Fibroblast of skin of right biceps (primary cell): ENCODE results near the gene DNAAF8.

Experiments
- DNase-seq: peaks from one replicate; pipeline ENCODE4 v3.0.0-alpha.2; 2013

Gene DNAAF8

DNA sequence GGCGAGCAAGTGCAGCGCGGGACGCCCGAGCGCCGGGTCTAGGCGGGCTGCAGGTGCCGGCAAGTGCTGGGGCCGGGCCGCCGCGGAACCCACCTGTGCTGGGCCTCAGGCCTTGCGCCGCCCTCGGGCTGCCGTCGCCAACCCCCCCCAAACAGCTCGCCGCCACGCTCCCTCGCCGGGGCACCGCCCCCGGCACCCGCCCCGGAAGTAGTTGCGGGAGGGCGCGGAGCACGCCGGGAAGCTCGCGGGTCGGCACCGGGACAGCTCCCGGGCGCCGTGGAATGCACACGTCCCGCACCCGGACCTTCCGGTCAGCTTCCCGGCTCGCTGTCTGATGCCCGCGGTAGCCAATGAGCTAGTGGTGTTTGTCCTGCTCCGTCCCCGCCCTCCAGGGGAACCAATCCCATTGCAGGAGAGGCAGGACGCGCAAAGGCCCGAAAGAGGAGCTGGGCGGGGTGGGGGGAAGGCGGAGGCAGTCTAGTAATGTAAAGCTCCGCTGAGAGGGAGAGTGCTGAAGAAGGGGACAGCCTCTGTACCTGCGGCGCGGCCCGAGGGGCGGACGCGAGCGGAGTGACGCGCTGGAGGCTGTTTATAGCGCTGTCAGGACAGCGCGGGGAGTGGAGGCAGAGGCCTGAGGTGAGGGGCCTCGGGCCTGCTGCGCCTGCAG, at the start of gene DNAAF8, which contains the start of gene ANKS3:
Gene DNAAF8, plus strand, starts transcription at position 475 of the 667 bp plus-strand sequence. CDS start 1,978 bp downstream, outside the sequence.
Gene ANKS3, minus strand, starts transcription at position 209 of the 667 bp plus-strand sequence. CDS start 4,122 bp downstream, outside the sequence.
- DNase-seq: peak; percentile 97

DNA sequence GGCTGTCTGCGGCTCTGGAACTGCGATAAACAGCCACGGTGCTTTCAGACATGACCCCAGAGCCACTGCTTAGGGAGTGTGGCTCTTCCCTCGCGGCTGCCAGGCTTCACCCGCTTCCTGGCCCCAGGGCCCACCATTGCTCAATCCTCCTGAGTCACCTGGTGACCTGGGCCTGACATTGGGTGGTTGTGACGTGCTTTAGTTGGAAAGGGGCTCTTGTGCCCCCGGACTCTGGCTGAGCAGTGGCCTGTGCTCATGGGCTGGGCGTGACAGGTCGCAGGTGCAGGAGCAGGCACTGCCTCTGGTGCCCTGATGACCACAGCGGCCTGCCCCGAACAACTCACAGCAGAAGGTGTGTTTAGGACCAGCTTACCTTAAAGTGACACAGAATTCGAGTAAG, 49.6 kb upstream of the DNAAF8 start:
- DNase-seq: no peak

DNA sequence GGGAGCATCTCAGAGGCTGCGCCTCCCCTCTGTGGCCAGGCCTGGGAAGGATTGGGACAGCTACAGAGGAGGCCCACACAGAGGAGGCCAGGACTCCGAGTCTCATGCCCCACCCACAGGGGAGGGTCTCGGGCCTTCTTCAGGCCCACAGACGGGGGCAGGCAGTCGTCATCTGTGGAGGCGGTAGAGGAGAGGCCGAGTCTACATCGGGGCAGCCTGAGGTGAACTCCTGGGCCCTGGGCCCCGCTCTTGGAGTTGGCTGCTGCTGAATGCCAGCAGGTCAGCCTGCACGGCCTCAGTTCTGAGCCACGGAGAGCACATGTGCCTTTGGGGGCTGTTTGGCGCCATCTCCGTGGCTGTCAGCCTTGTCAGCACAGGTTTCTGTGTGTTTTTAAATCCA, 49.0 kb upstream of the DNAAF8 start:
- no peak for DNase-seq

DNA sequence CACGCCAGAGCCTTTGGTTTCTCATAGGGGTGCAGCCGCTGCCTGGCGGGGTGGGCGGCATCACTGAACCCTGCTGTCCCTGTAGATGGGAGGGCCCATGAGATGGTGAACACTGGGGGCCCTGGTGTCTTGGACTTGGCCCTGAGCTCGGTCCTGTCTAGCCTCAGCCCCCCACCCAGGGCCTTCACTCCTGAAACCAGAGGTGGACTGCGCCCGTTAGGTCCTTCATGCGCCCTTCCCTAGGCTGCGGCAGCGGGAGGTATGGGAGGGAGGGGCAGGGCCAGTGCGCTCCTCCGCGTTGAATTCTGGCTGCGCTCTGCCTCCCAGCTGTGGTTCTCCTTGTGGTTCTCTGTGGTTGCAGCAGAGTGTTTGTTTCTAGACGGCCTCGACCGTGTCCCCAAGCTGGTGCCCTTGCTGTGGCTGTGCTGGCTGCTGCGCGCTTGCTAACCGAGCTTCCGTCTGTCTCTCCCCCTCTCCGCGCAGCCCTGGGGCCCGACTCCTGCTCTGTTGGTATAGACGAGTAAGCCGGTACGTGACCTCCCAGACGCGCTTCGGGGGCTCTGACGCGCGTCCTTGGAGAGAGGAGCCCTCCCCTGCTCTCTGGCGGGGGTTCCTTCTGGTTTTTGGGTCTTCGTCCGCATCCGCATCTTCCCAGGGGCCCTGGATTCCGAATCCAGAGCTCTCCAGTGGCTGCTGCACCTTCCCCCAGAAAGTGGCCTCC, 48.4 kb upstream of the DNAAF8 start:
- no peak for DNase-seq

DNA sequence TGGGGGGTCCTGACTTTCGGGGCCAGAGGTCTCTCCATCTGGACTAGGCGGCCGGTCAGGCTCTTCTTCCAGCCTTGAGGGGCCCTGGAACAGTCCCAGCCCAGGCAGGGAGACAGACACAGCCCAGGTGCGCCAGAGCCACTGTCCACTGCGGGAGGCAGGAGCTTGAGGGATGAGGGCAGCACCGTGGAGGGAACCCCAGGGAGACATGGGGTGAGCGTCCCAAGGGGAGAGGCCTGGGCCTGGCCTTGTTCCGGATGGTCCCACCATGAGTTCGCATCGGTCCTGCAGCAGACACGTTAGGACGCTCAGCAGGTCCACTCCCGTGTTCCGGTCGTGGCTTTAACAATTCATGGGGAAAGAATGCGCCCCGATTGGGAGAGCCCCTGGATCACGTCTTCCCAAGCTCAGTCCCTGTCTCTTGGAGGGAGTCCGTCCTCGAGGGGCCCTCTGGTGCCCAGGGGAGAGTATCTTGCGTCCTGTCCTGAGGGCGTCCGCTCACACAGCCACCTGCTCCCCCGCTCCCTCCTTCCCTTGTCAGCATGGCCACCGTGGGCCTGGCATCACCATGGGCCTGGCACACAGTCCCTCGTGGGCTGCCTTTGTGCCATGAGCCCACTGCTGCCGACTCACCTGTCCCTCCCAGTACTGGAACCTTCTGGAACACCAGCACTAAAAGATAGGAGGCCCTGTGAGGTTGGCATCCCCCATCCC, 47.7 kb upstream of the DNAAF8 start:
- DNase-seq: no peak

DNA sequence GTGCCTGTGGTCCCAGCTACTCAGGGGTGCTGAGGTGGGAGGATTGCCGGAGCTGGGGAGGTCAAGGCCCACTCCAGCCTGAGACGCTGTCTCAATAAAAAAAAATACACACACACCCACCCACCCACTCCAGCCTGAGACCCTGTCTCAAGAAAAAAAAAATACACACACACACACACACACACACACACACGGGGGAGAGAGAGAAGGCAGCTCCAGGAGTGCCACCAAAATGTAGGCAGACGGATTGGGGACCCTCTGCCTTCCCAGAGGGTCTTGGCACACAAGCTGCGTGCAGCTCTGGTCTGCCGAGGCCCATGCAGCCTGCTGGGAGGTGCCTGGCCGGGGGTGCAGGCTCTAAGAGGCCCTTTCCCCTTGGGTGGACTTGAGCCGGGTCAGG, 46.9 kb upstream of the DNAAF8 start:
- DNase-seq: no peak

DNA sequence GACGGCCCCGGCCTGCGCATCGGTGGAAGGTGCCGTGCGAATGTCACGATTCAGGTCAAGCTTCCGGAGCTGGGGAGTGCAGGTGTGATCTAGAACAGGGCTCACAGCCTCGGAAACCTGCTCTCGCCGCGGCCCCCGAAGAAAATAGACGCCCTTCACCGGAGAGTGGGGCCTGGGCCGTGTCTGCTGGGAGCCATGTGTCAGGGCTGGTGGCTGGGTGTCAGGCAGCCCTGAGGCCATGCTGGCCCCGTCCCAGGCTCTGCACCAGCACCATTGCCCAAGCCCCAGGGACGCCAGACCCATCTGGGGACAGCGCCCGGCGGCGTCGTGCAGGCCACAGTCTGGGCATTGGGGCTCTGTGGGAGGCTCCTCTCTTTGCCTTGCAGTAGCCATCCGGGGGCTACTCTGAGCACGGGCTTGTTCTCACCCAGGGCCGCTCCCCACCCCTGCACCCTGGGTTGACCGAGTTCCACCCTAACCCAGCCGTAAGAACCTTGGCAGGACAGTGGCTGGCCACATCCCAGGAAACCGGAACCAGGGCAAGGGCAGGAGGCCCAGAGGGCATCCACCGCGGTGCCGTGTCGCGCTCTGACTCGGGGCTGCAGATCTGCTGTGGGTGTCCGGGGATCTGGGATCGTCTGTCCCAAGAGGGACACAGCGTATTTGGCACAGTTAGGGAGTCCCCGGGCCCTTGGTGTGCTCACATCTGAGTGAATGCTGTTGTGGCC, 46.2 kb upstream of the DNAAF8 start:
- DNase-seq: no peak

DNA sequence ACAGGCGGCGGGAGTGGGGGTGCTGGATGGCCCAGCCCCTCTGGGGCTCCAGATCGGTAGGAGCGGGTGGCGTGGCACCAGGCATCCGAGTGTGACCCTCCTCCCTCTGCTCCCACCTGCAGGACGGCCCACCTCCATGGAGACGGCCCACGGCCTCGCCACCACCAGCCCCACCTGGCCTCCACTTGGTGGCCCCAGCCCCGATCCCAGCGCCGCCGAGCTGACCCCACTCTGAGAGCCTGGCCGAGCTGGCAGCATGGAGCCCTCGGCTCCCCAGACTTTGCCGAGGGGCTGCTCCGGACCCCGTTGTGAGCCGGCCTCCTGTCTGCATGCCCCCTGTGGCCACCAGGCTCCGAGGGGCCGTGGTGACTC, 45.7 kb upstream of the DNAAF8 start:
- no peak for DNase-seq

DNA sequence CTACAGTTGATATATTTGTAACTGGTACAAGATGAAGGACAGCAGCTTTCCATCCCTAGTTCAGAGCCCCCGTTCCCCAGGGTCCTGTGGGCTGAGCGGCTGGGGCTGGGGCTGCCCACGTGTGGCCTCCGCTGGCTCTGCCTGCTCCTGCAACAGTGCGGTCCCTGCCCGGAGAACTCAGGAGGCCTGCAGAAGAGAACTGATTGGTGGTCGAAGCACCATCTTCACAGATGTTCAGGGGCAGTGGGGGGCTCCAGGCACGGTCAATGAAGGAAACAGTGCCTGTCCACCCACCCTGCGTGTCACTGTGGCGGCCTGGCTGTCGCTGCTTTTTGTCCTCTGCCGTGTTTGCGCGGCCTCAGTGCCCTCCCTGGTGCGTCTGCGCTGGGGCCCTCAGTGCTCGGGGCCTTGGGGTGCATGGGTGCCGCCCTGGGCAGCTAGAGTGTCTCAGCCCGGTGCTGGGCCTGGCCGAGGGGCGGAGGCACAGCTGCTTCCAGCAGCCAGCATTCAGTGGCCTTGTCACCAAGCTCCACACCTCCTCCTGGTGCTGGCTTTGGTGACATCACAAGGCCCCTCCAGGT, 45.2 kb upstream of the DNAAF8 start:
- DNase-seq: no peak

DNA sequence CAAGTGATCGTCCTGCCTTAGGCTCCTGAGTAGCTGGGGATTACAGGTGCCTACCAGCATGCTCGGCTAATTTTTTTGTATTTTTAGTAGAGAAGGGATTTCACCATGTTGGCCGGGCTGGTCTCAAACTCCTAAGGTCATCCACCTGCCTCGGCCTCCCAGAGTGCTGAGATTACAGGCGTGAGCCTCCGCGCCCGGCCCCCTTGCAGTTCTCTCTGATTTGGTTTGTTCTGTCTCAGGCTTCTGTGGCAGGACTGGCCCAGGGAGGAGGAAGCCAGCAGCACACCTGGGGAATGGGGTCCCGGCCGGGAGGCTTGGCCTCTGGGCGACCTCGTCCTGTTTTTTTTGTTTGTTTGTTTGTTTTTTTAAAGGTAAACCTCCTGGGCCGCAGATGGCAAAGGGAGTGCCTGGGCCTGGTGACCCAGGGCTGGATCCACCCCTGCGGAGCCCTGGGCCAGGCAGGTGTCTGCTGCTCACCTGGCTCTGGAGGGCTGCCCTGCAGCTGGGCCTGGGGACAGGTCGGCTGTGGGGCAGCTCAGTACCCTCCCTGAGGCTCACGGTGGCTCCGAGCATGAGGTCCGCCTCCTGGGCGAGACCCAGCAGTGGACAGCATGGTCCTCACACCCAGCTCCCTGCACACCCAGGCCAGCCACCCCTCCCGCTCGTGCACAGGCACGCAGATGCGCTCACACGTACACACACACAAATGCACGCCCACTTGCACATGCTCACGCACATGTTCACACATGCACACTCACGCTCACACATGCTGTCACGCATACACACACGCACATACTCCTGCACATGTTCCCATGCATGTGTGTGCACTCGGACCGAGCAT, 44.3 kb upstream of the DNAAF8 start:
- no peak for DNase-seq

DNA sequence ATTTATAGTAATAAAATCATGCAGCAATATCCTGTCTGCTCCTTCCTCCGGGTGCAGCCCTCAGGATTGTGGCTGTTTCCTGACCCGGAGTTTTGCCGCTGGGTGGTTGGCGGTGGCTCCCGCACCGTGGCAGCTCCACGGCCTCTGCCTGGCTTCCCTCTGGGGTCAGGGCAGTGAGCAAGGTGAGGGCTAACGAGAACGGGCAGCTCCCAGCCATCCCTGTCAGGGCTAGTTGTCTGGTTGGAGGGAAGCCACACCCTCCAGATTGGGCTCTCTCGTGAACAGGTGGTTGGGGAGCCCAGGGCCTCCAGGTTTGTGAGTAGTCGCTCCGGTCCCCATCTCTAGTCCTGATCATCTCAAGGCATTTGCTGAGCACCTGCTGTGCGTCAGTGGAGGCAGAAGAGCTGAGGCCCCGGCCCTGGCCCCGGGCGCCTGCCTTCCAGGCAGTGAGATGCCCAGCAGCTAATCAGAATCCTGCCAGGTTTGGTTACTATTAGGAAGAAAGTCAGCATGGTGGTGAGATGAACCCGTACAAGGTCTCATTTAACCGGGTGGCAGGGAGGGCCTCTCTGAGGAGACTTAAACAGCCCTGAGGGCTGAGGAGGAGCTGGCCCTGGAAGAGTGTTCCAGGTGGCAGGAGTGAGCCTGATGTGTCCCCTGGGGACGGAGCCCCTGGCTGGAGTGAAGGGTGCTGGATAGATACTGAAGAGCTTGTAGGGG, 43.2 kb upstream of the DNAAF8 start:
- DNase-seq: no peak

DNA sequence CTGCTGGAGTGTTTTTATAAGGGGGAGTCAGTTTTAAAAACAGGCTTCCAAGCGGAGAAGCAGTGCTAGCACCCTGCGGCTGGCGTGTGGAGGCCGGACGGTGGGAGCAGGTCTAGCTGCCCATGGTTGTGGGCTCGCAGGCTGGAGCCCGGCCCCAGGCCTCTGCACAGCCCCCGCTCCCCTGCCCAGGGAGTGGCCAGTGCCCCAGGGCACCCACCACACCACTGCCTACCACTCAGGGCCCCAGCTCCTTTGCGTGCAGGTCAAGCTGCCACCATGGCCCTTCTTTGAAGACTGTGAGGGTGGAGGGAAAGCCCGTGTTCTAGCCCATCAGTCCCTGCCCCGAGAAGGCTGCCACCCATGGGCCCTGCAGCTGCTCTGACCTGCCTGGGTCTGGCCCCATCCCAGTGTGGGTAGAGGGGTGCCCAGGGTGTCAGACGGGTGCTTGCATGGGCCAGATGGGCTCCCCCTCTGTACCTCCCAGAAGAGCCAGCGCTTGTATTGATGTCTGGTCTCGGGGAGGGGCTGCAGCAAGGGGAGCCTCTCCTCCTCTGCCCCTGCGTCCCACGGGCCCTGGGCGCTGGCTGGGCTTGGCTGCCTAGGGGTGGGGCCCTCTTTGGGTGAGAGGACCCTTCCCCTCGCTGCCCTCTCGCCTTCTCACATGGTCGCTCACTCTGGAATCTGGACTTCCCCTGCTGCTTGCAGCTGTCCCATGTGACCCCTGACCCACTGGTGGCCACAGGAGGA, 42.5 kb upstream of the DNAAF8 start:
- no peak for DNase-seq

DNA sequence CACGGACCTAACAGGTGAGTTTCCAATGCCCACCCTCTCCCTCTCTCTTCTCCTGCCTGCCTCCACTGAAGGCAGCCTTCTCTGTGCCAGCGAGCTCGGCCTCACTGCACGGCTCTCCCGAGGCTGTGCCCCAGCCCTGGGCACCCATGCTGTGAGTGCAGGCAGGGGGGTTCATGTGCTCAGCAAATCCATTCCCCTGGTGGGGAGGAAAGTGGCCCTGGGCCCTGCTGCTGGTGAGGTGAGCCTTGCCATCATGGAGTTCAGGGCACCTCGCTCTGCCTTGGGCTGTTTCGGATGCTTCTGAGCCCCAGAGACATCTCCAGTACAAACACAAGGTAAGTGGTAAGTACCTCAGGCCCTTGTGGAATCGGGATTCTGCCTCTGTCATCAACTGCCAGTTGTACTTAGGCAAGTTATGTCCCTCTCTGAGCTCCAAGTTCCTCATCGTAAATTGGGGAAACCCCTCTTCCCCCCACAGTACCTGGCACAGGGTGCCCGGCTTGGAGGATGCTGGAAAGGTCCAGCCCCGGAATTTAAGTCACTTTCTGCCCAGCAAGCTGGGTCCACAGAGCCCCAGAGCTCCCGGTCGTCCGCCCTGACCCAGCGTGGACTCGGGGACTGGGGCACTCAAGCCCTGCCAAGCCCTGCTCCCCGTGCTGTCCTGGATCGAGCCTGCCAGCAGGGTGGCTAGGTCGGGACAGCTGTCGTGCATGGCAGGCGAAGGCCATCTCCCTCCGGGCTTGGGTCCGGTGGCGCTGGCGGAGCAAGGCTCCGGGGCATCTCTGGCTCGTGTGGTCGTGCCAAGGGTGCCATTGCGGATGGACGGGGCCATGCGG, 41.7 kb upstream of the DNAAF8 start:
- DNase-seq: no peak

DNA sequence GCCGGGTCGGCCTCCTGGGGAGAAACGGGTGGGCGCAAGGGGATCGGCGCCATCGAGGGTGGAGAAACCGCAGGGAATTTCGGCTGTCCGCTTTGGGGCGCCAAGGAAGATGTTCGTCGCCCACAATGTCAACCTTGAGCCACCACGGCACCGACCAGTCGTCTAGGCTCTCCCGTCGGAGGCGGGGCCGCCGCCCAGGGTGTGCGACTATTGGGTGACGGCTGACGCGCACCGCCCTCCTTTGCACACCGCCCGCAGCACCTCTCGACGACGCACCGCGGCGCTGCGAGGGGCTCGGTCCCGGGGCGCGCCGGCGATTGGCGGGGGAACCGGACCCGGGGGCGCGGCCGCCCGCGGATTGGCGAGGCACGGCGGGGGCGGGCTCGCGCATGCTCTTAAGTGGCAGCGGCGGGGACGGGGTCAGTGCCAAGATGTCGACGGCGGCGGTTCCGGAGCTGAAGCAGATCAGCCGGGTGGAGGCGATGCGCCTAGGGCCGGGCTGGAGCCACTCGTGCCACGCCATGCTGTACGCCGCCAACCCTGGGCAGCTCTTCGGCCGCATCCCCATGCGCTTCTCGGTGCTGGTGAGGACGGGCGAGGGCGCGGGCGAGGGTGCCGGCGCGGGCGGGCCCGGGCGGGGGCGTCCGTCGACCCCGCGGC, 40.9 kb upstream of the DNAAF8 start, which contains the start of gene NUDT16L1:
Gene NUDT16L1, plus strand, starts transcription at position 267 of the 660 bp plus-strand sequence. Its CDS starts 165 bp downstream, at position 432.
- peak; percentile 96 for DNase-seq

DNA sequence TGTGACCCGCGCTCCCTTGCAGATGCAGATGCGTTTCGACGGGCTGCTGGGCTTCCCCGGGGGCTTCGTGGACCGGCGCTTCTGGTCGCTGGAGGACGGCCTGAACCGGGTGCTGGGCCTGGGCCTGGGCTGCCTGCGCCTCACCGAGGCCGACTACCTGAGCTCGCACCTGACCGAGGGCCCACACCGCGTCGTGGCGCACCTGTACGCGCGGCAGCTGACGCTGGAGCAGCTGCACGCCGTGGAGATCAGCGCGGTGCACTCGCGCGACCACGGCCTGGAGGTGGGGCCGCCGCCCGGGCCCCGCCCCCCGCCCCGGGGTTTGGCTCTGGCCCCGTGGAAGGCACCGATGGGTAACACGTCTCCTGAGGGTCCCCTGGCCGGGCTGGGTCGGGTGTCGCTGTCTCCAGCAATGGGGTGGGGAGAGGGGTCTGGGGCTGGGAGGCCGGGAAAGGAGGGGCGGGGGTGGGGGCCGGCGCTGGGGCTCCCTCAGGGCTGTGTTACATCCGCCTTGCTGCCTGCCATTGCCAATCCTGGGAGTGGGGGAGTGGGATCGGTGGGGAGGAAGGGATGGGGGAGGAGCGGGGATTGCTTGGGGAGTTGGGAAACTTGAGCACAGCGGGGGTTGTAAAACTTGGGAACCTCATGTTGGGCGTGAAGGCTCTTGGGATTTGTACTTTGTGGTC, 40.2 kb upstream of the DNAAF8 start:
- peak; percentile 47 for DNase-seq

DNA sequence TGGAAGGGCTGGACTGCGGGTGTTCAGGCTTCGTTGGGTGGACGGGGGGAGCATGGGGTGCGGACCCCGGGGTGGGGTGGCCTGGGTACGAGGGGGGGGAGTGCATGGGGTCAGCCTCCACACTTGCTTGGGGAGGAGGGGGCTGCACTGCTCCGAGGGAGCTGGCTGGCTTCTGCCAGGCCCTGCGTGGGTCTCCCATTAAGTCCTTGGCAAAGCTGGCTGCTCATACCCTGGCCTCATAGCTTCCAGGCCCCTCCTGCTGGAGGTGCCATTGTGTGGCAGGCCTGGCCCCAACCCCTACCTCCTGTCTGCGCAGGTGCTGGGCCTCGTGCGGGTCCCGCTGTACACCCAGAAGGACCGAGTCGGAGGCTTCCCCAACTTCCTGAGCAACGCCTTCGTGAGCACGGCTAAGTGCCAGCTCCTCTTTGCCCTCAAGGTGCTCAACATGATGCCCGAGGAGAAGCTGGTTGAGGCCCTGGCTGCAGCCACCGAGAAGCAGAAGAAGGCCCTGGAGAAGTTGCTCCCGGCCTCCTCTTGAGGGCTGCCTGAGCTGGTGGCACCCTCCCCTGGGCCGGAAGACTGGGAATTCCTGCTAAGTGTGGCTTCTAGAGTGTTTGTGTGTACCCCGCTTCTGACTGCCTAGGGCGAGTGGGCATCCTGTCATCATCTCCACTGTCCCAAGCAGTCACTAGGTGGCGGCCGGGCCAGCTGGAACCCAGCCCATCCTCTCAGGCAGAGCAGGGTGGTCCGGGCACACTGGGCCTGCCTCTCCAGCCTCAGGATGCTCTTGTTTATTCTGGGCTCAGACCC, 39.5 kb upstream of the DNAAF8 start:
- DNase-seq: no peak
